ENCODE measurements around the gene ZRANB3. TPM values are rescaled to one million over a fixed set of nuclear protein-coding genes. Genes with fewer than 3 reads are reported as not detected.

Gene ZRANB3
- total RNA-seq, 1 donor from 2014 or later = 8.9 TPM

- no peaks in the 10 kb centered on the region for H3K36me3 Mint-ChIP-seq (ENCODE audit: low read depth, unreplicated experiment)
- Histone ChIP-seq H3K9ac (ENCODE audit: low read length) (no peak overlapping the region), H3K27me3 (ENCODE audit: insufficient read depth, low read length) (no peaks in the 10 kb centered on the region), H3K4me2 (ENCODE audit: low read length) (no peak overlapping the region), H3K36me3 (ENCODE audit: insufficient read depth, low read length) (no peaks in the 10 kb centered on the region), H3K9me3 (ENCODE audit: insufficient read depth, low read depth, low read length) (no peaks in the 10 kb centered on the region), H3K27ac (ENCODE audit: low read depth, low read length) (no peak overlapping the region), H4K20me1 (ENCODE audit: insufficient read depth, low read length) (no peaks in the 10 kb centered on the region), H3K4me1 (ENCODE audit: insufficient read depth, low read length) (no peaks in the 10 kb centered on the region), H2AFZ (ENCODE audit: low read depth, low read length) (no peak overlapping the region), H3K4me3 (ENCODE audit: insufficient read depth, low read depth, low read length) (no peak overlapping the region), H3K79me2 (ENCODE audit: insufficient read depth, low read length) (no peaks in the 10 kb centered on the region)
- no peaks in the 10 kb centered on the region for H3K9me3 Mint-ChIP-seq (ENCODE audit: unreplicated experiment)
- DNase-seq (ENCODE audit: low read depth) (no peak), FAIRE-seq (no peak)
- H3K4me3 Mint-ChIP-seq (ENCODE audit: unreplicated experiment) = no peak overlapping the region
- H3K4me1 Mint-ChIP-seq (ENCODE audit: low read depth, unreplicated experiment) = no peaks in the 10 kb centered on the region
- H3K27ac Mint-ChIP-seq (ENCODE audit: unreplicated experiment) = no peak overlapping the region
- H3K27me3 Mint-ChIP-seq (ENCODE audit: low read depth, unreplicated experiment) = no peaks in the 10 kb centered on the region
- TF ChIP-seq, protein P1, sequence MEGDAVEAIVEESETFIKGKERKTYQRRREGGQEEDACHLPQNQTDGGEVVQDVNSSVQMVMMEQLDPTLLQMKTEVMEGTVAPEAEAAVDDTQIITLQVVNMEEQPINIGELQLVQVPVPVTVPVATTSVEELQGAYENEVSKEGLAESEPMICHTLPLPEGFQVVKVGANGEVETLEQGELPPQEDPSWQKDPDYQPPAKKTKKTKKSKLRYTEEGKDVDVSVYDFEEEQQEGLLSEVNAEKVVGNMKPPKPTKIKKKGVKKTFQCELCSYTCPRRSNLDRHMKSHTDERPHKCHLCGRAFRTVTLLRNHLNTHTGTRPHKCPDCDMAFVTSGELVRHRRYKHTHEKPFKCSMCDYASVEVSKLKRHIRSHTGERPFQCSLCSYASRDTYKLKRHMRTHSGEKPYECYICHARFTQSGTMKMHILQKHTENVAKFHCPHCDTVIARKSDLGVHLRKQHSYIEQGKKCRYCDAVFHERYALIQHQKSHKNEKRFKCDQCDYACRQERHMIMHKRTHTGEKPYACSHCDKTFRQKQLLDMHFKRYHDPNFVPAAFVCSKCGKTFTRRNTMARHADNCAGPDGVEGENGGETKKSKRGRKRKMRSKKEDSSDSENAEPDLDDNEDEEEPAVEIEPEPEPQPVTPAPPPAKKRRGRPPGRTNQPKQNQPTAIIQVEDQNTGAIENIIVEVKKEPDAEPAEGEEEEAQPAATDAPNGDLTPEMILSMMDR (IDR thresholded peaks at IDR 0.05; ENCODE audit: insufficient read depth, low read depth, low read length) = no peak
- no peak for TF ChIP-seq EZH2 (IDR thresholded peaks at IDR 0.05; ENCODE audit: insufficient read depth, low read length)
These were observed 260.0 kb downstream of the ZRANB3 start for GRCh38 chr2:135271006-135271405.

DNA sequence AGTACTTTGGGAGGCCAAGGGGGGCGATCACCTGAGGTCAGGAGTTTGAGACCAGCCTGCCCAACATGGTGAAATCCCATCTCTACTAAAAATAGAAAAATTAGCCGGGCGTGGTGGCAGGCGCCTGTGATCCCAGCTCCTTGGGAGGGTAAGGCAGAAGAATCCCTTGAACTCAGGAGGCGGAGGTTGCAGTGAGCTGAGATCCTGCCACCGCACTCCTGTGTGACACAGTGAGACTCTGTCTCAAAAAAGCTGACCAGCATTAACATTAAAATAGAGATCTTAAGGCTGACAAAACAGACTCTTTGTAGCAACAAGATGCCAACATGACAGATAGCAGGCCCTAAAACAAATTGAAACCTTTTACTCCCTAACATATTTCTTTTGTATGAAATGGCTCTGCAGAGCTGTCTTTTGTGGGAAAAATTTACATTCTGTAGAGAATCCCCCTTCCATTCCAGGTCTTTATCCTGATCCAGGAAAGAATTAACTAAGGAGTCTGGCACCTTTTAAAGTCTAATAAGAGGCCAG, 265.0 kb downstream of the ZRANB3 start:
- no peak overlapping the region for H3K27ac ChIP-seq (ENCODE audit: low read depth, low read length)
- H3K9ac ChIP-seq (ENCODE audit: low read length) = no peak overlapping the region
- H3K4me2 ChIP-seq (ENCODE audit: low read length) = no peak overlapping the region
- Mint-ChIP-seq H3K9me3 (ENCODE audit: unreplicated experiment) (no peaks in the 10 kb centered on the region), H3K27me3 (ENCODE audit: low read depth, unreplicated experiment) (no peaks in the 10 kb centered on the region), H3K27ac (ENCODE audit: unreplicated experiment) (no peak overlapping the region), H3K4me1 (ENCODE audit: low read depth, unreplicated experiment) (no peaks in the 10 kb centered on the region), H3K36me3 (ENCODE audit: low read depth, unreplicated experiment) (no peaks in the 10 kb centered on the region), H3K4me3 (ENCODE audit: unreplicated experiment) (no peak overlapping the region)
- no peak overlapping the region for H2AFZ ChIP-seq (ENCODE audit: low read depth, low read length)
- no peaks in the 10 kb centered on the region for H3K36me3 ChIP-seq (ENCODE audit: insufficient read depth, low read length)
- DNase-seq (ENCODE audit: low read depth) (no peak), FAIRE-seq (no peak)
- no peaks in the 10 kb centered on the region for H3K79me2 ChIP-seq (ENCODE audit: insufficient read depth, low read length)
- no peaks in the 10 kb centered on the region for H4K20me1 ChIP-seq (ENCODE audit: insufficient read depth, low read length)
- H3K4me1 ChIP-seq (ENCODE audit: insufficient read depth, low read length) = no peaks in the 10 kb centered on the region
- no peaks in the 10 kb centered on the region for H3K9me3 ChIP-seq (ENCODE audit: insufficient read depth, low read depth, low read length)
- H3K4me3 ChIP-seq (ENCODE audit: insufficient read depth, low read depth, low read length) = no peak overlapping the region
- TF ChIP-seq EZH2 (IDR thresholded peaks at IDR 0.05; ENCODE audit: insufficient read depth, low read length) = no peak
- TF ChIP-seq, protein P1 (IDR thresholded peaks at IDR 0.05; ENCODE audit: insufficient read depth, low read depth, low read length) = no peak
- H3K27me3 ChIP-seq (ENCODE audit: insufficient read depth, low read length) = no peaks in the 10 kb centered on the region

DNA sequence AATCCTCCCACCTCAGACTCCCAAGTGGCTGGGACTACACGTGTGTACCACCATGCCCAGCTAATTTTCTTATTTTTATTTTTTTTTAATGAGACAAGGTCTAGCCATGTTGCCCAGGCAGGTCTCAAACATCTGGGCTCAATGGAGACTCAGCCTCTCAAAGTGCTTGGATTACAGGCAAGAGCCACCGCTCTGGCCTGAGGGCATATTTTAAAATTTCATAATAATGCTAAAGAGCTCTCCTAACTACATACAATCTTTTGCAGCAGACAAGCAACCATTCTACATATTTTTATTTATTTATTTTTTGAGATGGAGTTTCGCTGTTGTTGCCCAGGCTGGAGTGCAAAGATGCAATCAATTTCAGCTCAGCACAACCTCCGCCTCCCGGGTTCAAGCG, 271.9 kb downstream of the ZRANB3 start:
- no peaks in the 10 kb centered on the region for H3K79me2 ChIP-seq (ENCODE audit: insufficient read depth, low read length)
- H2AFZ ChIP-seq (ENCODE audit: low read depth, low read length) = no peak overlapping the region
- H3K36me3 ChIP-seq (ENCODE audit: insufficient read depth, low read length) = no peaks in the 10 kb centered on the region
- H3K4me2 ChIP-seq (ENCODE audit: low read length) = no peak overlapping the region
- no peaks in the 10 kb centered on the region for H3K27me3 ChIP-seq (ENCODE audit: insufficient read depth, low read length)
- H3K4me3 ChIP-seq (ENCODE audit: insufficient read depth, low read depth, low read length) = no peak overlapping the region
- H4K20me1 ChIP-seq (ENCODE audit: insufficient read depth, low read length) = no peaks in the 10 kb centered on the region
- Mint-ChIP-seq H3K4me1 (ENCODE audit: low read depth, unreplicated experiment) (no peaks in the 10 kb centered on the region), H3K27me3 (ENCODE audit: low read depth, unreplicated experiment) (no peaks in the 10 kb centered on the region), H3K27ac (ENCODE audit: unreplicated experiment) (no peak overlapping the region), H3K4me3 (ENCODE audit: unreplicated experiment) (no peak overlapping the region), H3K36me3 (ENCODE audit: low read depth, unreplicated experiment) (no peaks in the 10 kb centered on the region), H3K9me3 (ENCODE audit: unreplicated experiment) (peaks cover 5% of the 10 kb centered on the region)
- no peaks in the 10 kb centered on the region for H3K9me3 ChIP-seq (ENCODE audit: insufficient read depth, low read depth, low read length)
- FAIRE-seq (no peak), DNase-seq (ENCODE audit: low read depth) (no peak)
- H3K27ac ChIP-seq (ENCODE audit: low read depth, low read length) = no peak overlapping the region
- no peak for TF ChIP-seq EZH2 (IDR thresholded peaks at IDR 0.05; ENCODE audit: insufficient read depth, low read length)
- TF ChIP-seq, protein P1 (IDR thresholded peaks at IDR 0.05; ENCODE audit: insufficient read depth, low read depth, low read length) = no peak
- H3K9ac ChIP-seq (ENCODE audit: low read length) = no peak overlapping the region
- H3K4me1 ChIP-seq (ENCODE audit: insufficient read depth, low read length) = no peaks in the 10 kb centered on the region
